HUES64 (cell line): ENCODE measurements around the gene SCN1B.

ENCODE experiments used
- H3K27ac ChIP-seq: 2 replicates; pipeline ENCODE4 v1.7.0; 2013; ENCODE audit warnings: low read depth, low read length, inconsistent platforms
- H3K27me3 ChIP-seq: 2 replicates; pipeline ENCODE4 v1.6.1; 2013; ENCODE audit warnings: mild to moderate bottlenecking, low read length; ENCODE audit not compliant: insufficient read depth
- H3K36me3 ChIP-seq: 2 replicates; pipeline ENCODE4 v1.6.1; 2013; ENCODE audit warnings: mild to moderate bottlenecking, low read length; ENCODE audit not compliant: insufficient read depth
- H3K4me1 ChIP-seq: 2 replicates; pipeline ENCODE4 v1.6.1; 2013; ENCODE audit warnings: mild to moderate bottlenecking, low read length, moderate library complexity; ENCODE audit not compliant: insufficient read depth
- H3K4me3 ChIP-seq: 2 replicates; pipeline ENCODE4 v1.5.1; 2013; ENCODE audit warnings: mild to moderate bottlenecking, low read length, moderate library complexity
- H3K9ac ChIP-seq: 2 replicates; pipeline ENCODE4 v1.6.1; 2013; ENCODE audit warnings: mild to moderate bottlenecking, low read depth, low read length
- H3K9me3 ChIP-seq: 2 replicates; pipeline ENCODE4 v1.6.1; 2013; ENCODE audit warnings: low read depth, low read length; ENCODE audit not compliant: insufficient read depth
- WGBS: fragments of 150-250, 120-280 bp; methylation state at CpG from one replicate; pipeline ENCODE4 v1.1.7; 2013; ENCODE audit warnings: missing lambda C conversion rate; 5-methylcytosine and 5-hydroxymethylcytosine counted together

The SCN1B gene

GRCh38 chr19:35031072-35031881 is 1.0 kb downstream of the SCN1B start:
- 2% methylated on average over 31 of the region's 31 CpGs for WGBS
- H3K27ac ChIP-seq = no peak overlapping the region
- H3K27me3 ChIP-seq = peaks cover 27% of the 10 kb centered on the region

DNA sequence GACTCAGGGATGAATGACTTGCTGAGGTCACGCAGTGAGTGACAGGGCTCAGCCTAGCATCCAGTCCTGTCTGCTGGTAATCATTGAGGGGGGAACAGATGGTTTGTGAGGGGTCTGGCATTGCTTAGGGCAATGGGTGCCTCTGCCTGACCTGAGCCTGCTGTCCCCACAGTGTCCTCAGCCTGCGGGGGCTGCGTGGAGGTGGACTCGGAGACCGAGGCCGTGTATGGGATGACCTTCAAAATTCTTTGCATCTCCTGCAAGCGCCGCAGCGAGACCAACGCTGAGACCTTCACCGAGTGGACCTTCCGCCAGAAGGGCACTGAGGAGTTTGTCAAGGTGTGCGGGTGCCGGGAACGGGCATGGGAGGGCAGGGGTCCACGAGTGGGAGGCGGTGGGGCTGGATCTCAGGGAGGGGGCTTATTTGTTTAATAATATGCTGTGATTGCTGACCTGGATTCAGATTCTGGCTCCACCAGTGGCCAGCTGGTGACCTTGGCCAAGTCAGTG is 2.1 kb downstream of the SCN1B start:
- no peaks in the 10 kb centered on the region for H3K9me3 ChIP-seq
- H3K9ac ChIP-seq = no peak overlapping the region
- peaks cover 27% of the 10 kb centered on the region for H3K27me3 ChIP-seq
- no peak overlapping the region for H3K4me3 ChIP-seq
- peaks cover 3% of the 10 kb centered on the region; the same call in 1 of the 2 replicates for H3K4me1 ChIP-seq
- 95% methylated on average over 17 of the region's 17 CpGs for WGBS
- no peak overlapping the region for H3K27ac ChIP-seq
- H3K36me3 ChIP-seq = peaks cover 9% of the 10 kb centered on the region

More at GRCh38 chr19:35031072-35031881, 1.0 kb downstream of the SCN1B start:
- Histone ChIP-seq H3K9ac (no peak overlapping the region), H3K36me3 (peaks cover 20% of the 10 kb centered on the region), H3K4me1 (peaks cover 3% of the 10 kb centered on the region; the same call in 1 of the 2 replicates), H3K9me3 (no peaks in the 10 kb centered on the region), H3K4me3 (peak overlapping the region; percentile 54)

DNA sequence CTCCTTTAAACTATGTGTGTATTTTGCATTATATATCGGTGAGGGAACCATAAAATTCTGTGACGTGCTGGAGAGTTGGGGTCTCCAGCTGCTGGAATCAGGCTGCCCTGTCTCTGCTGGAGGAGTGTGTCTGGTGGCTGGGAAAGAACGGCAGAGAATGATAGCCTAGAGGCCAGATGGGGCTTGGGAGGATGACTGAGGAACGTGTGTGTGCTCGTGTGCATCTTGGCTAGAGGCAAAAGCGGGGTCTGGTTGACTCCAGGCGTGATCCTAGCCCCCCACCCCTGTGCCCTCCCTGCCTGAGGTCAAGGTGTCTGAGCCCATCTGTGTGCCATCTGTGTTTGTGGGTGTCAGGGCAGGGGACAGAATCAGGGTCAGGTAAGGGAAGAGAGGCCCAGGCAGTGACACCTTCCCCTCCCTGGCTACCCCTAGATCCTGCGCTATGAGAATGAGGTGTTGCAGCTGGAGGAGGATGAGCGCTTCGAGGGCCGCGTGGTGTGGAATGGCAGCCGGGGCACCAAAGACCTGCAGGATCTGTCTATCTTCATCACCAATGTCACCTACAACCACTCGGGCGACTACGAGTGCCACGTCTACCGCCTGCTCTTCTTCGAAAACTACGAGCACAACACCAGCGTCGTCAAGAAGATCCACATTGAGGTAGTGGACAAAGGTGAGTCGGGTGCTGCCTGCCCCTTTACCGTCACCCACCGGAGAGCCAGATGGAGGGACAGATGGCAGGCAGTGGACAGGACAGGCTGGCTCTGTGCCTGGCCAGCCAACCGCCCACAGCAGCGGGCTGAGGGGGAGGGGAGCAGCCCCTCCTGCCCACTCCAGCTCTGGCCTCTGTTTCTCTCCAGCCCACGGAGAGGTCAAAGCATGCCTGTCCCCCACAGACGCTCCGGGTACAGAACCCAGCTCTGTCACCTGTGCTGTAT is 3.1 kb downstream of the SCN1B start:
- no peak overlapping the region for H3K4me3 ChIP-seq
- peaks cover 3% of the 10 kb centered on the region; the same call in 1 of the 2 replicates for H3K4me1 ChIP-seq
- no peaks in the 10 kb centered on the region for H3K9me3 ChIP-seq
- no peak overlapping the region for H3K9ac ChIP-seq
- WGBS = 93% methylated on average over 30 of the region's 30 CpGs
- H3K27me3 ChIP-seq = peaks cover 27% of the 10 kb centered on the region
- peaks cover under 1% of the 10 kb centered on the region; the same call in 1 of the 2 replicates for H3K36me3 ChIP-seq
- no peak overlapping the region for H3K27ac ChIP-seq

DNA sequence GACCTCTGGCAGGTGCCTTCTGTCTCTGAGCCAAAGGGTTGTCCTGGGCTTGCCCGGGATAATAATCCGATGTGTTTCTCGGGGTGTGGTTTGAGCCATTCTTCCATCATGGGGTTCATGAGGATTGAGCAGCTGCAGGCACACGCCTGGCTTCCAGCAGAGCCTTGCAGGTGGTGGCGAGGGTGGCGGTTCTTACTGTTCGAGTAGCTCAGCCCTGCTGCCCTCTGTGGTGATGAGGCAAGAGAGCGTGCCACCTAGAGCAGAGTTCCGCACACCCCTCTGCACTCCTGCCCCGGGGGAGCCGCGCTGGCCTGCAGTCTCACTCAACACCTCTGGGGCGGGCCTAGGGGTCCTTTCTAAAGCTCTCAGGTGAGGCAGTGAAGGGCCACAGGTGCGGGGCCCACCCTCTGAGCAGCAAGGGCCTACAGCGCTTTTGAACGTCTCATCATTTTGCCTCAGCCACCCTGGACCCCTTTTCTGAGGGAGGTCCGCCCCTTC is 3.8 kb downstream of the SCN1B start:
- no peak overlapping the region for H3K27ac ChIP-seq
- no peaks in the 10 kb centered on the region; the same call in 1 of the 2 replicates for H3K36me3 ChIP-seq
- WGBS = 94% methylated on average over 17 of the region's 17 CpGs
- peaks cover 3% of the 10 kb centered on the region; the same call in 1 of the 2 replicates for H3K4me1 ChIP-seq
- H3K9me3 ChIP-seq = no peaks in the 10 kb centered on the region
- peaks cover 27% of the 10 kb centered on the region for H3K27me3 ChIP-seq
- H3K4me3 ChIP-seq = no peak overlapping the region
- no peak overlapping the region for H3K9ac ChIP-seq

DNA sequence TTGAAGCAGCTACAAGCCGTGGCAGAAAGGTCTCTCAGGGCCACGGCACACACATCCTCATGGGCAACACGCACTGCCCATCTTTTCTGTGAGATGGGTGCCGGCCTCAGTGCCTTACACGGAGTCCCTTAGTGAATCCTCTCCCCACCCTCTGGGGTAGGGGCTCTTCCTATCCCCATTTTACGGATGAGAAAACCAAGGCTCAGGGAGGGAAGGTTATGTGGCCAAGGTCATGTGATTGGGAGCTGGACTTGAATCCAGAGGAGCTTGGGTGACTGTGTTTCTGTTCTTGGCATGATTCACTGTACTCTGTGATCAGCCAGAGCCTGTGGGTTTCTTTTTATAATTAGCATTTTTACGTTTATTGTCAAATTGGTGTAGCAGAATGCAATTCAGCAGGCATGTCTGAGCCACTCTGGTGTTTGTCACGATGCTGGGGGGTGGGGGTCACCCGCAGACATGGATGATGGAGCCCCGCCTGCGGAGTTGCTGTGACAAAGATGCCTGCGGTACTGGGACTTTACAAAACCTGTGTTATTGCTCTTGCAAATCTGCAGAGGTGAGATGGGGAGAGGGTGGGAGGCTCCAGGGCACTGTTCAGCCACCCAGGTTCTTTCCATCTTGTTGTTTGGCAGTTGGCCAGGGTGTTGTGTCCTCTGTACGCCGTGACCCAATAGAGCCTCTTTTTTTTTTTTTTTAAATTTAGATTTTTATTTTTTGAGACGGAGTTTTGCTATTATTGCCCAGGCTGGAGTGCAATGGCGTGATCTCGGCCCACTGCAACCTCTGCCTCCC is 4.5 kb downstream of the SCN1B start:
- WGBS = 93% methylated on average over 15 of the region's 17 CpGs
- Histone ChIP-seq H3K9ac (no peak overlapping the region), H3K27ac (no peak overlapping the region)

DNA sequence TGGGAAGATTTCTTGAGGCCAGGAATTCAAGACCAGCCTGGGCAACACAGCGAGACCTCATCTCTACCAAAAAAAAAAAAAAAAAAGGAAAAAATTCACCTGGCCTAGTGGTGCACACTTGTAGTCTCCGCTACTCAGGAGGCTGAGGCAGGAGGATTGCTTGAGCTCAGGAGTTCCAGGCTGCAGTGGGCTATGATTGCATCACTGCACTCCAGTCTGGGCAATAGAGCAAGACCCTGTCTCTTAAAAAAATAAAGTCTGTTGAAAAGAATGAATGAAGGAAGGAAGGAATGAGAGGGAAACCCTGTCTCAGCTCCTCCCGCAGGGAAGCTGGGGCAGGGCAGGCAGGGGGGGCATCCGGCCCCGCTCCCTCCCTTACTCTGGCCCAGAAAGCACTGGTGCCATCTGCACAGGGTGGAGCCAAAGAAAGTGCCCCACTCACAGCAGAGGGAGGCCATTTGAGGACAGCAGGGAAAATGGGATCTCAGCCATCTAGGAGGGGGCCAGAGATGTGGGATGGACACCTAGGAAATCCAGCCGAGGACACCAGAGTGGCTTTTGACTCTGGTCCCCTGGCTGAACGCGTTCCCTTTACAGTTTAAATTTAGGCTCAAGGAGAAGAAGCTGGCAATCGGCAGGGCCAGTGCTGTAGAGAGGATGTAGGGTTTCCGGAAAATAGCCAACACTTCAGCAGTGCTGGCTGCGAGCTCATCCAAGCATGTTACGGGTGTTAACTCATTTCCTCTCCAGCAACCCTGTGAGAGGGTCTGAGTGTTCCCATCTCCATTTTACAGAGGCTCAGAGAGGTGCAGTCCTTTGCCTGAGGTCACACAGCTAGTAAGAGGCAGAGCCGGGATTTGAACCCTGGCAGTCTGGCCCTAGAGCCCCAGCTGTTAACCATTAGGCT is 7.7 kb downstream of the SCN1B start:
- Histone ChIP-seq H3K4me1 (peaks cover 15% of the 10 kb centered on the region), H3K27me3 (peaks cover 2% of the 10 kb centered on the region; the same call in 1 of the 2 replicates), H3K4me3 (no peak overlapping the region), H3K36me3 (no peaks in the 10 kb centered on the region; the same call in 1 of the 2 replicates), H3K27ac (no peak overlapping the region), H3K9me3 (no peaks in the 10 kb centered on the region), H3K9ac (no peak overlapping the region)
- WGBS = 94% methylated on average over 12 of the region's 13 CpGs

More for the DNA sequence above, 4.5 kb downstream of the SCN1B start:
- Histone ChIP-seq H3K36me3 (no peaks in the 10 kb centered on the region; the same call in 1 of the 2 replicates), H3K27me3 (peaks cover 25% of the 10 kb centered on the region), H3K4me3 (no peak overlapping the region), H3K9me3 (no peaks in the 10 kb centered on the region), H3K4me1 (peaks cover 3% of the 10 kb centered on the region; the same call in 1 of the 2 replicates)

- Histone ChIP-seq H3K27me3 (no peaks in the 10 kb centered on the region), H3K9ac (no peak overlapping the region), H3K9me3 (no peaks in the 10 kb centered on the region), H3K4me1 (peaks cover 15% of the 10 kb centered on the region), H3K4me3 (no peak overlapping the region), H3K36me3 (no peaks in the 10 kb centered on the region; the same call in 1 of the 2 replicates), H3K27ac (no peak overlapping the region)
- 85% methylated on average over 17 of the region's 17 CpGs for WGBS
Observed at GRCh38 chr19:35038623-35039512, 8.6 kb downstream of the SCN1B start.

- Histone ChIP-seq H3K9me3 (no peaks in the 10 kb centered on the region), H3K9ac (no peak overlapping the region; the same call in 1 of the 2 replicates), H3K27ac (no peak overlapping the region; the same call in 1 of the 2 replicates), H3K4me1 (peaks cover 15% of the 10 kb centered on the region), H3K4me3 (no peak overlapping the region), H3K36me3 (no peaks in the 10 kb centered on the region), H3K27me3 (no peaks in the 10 kb centered on the region)
- 94% methylated on average over 39 of the region's 39 CpGs for WGBS
Observed at GRCh38 chr19:35039881-35040825, 9.9 kb downstream of the SCN1B start.
